Right lobe of liver (tissue), 4 donors: ENCODE measurements around the gene C15orf40.

Source experiments
- CTCF ChIP-seq, 4 donors: fragments of 200-600 bp in 3 of 4; fragments of 450-650 bp in 1 of 4; IDR thresholded peaks; one replicate each; pipeline versions ENCODE4 v1.5.1 to v1.8.0; 2016 to 2022; ENCODE audit warnings: antibody characterized with exemption in 4 of 4, mild to moderate bottlenecking in 2 of 4
- POLR2A ChIP-seq: fragments of 450-650 bp; IDR thresholded peaks from one replicate; pipeline ENCODE4 v1.6.1; 2017; ENCODE audit warnings: antibody characterized with exemption, mild to moderate bottlenecking
- donor health status: DM: no; HTN: no; CAD: no.
- donor health status: DM: no; HTN: no; CAD: no.
- donor health status: DM: no; HTN: yes; CAD: no.

GRCh38 chr15:82951472-82952157, 59.8 kb downstream of the C15orf40 start:
- TF ChIP-seq CTCF (IDR thresholded peaks at IDR 0.05), result no peak
- TF ChIP-seq POLR2A, result no peak
